HL-60/S4 treated with phorbol 12-myristate 13-acetate at 8.2 ng/mL for 4 days and 3 days (cell line): ENCODE data around the gene TAMALIN.
"Not testable (repeated sequence)": the region's sequence is repeated elsewhere in the genome, so short reads cannot be mapped to it uniquely, and the experiment has no call there.

Experiments used
- in situ Hi-C: fragments of 300-500 bp; cut with MboI; formaldehyde crosslinking; loops from 2 replicates; pipeline ENCODE4 v1.15.0; 2022; ENCODE audit warnings: low sequenced_read_pairs

The TAMALIN gene

DNA sequence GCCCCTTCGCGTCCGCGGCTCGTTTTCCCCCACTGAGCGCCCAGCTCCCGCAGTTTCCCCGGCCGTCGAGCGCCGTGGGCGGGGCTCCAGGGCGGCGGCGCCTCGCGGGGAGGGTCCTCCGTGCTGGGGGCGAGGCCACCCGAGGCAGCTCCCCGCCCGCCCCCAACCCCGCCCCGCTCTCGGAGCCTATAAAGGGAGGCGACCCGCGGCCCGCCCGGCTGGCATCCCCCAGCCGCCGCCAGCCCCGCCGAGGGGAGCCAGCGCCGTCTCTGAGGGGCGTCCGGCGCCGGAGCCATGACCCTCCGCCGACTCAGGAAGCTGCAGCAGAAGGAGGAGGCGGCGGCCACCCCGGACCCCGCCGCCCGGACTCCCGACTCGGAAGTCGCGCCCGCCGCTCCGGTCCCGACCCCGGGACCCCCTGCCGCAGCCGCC, at the start of gene TAMALIN:
TAMALIN (plus strand) TSS at position 221 of the 432 bp plus-strand sequence; CDS start at position 295, 74 bp downstream.
- in situ Hi-C loops = no loop called here

DNA sequence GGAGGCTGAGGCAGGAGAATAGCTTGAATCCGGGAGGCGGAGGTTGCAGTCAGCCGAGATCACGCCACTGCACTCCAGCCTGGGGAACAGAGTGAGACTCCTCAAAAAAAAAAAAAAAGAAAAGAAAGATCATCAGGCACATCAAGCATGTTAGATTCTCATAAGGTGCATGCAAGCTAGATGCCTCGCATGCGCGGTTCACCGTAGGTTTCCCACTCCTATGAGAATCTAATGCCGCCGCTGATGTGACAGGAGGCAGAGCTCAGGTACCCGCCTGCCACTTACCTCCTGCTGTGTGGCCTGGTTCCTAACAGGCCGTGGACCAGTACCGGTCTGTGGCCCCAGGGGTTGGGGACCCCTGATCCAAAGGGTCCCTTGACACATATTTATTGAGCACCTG, 48.2 kb upstream of the TAMALIN start:
- in situ Hi-C loops = no loop called here

DNA sequence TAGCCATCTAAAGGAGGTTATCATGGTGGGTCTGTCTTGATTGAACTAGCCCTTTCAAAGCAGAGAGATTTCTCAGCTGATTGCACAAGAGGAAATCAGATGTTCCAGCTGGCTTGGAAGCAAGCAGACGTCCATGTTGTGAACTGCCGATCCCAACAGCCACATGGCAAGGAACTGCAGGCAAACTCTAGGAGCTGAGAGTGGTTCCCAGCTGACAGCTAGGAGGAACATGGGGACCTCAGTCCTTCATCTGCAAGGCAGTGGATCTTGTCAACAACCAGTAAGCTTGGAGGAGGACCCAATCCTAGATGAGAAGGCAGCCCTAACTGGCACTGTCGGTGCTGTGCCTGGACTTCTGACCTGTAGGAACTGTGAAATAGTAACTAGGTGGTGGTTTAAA, 47.5 kb upstream of the TAMALIN start:
- in situ Hi-C loops = no loop called here

DNA sequence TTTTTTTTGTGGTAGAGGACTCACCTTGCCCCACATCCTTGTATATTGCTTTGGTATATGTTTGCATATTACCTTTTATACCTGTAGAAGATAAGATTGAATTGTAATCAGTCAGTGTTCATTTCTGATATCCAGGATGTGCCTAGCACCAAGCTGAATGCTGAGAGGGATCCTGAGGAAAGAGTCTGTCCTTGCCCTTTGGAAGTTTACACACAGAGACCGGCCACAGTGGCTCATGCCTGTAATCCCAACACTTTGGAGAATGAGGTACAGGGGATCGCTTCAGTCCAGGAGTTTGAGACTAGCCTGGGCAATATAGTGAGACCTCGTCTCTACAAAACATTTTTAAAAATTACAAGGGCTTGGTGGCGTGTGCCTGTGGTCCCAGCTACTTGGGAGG, 46.8 kb upstream of the TAMALIN start:
- in situ Hi-C loops = no loop called here

DNA sequence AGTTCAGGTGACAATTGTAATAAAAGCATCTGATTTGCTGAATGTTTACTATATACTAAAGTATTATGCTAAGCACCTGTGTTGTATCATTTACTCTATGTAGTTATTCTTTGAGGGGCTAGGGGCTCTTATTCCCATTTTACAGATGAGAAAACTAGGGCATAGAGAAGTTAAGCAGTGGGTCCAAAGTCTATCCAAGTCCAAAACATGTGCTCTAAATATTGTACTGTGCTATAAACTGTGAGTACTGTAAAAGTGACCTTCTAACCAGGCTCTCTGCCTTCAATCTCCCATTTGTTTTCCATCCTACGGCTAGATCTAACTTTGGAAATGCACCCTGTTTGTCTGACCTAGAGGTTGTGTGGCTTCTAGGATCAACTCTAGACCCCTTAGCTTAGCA, 46.3 kb upstream of the TAMALIN start:
- in situ Hi-C loops = no loop called here

DNA sequence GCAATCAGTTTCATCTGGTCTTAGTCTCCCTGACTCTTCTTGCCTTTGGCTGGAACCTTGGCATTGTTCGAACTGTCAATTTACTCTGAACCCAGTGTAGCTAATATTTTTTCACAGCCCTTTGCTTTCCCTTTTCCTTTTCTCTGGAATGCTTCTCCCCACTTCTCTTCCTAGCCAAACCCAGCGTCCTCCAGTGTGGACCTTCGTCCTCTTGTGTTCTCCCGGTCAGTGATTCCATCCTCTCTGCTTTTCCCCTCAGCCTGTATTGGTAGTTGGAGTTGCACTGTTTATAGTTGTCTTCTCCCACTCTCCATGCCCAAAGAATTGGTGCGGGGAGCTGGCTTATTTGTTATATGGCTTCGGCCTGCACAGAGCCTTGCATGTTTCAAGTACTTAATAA, 45.9 kb upstream of the TAMALIN start:
- in situ Hi-C loops = no loop called here

DNA sequence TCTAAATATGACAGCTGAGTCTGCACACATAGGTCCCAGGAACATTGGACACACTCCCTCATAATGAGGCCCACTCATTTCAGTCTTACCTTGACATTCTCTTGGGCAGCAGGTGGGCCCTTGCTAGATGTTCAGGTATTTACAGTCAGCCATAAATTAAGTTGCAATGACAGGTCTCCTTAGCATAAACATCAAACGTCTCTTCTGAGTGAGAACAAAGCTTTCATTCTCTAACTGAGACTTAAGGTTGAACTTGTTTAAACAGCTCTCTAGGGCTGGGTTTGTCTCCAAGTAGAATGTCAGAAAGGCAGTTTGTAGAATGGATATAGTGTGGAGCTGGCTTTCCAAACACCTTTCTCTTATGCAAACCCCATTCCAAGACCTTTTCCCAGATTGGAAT, 44.9 kb upstream of the TAMALIN start:
- in situ Hi-C loops = no loop called here

DNA sequence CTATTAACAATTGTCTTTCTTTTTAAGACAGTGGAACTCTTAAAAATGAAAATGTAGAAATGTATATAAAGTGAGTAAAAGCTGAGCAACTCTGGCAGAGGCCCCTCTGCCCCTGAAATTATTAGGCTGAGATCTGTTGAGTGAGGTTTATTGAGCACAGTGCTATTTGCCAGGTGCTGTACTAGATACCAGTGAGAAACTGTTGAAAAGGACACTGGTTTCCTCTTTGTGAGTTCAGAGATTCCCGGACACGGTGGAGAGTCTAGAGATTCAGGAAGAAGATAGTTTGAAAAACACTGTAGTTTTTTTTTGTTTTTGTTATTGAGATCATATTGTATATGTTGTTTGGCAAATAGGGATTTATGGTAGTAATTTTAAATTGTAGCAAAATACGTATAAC, 44.0 kb upstream of the TAMALIN start:
- in situ Hi-C loops = no loop called here

DNA sequence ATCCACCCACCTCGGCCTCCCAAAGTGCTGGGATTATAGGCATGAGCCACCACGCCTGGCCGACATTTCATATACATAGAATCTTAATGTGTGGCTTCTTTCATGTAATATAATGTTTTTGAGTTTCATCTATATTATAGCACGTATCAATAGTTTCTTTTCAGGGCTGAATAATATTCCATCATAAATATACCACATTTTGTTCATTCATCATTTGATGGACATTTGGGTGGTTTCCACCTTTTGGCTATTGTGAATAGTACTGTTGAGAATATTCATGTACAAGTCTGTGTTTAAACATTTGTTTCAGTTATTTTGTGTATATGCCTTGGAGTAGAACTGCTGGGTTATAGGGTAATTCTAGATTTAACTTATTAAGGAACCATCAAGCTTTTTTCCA, 43.3 kb upstream of the TAMALIN start:
- in situ Hi-C loops = no loop called here

DNA sequence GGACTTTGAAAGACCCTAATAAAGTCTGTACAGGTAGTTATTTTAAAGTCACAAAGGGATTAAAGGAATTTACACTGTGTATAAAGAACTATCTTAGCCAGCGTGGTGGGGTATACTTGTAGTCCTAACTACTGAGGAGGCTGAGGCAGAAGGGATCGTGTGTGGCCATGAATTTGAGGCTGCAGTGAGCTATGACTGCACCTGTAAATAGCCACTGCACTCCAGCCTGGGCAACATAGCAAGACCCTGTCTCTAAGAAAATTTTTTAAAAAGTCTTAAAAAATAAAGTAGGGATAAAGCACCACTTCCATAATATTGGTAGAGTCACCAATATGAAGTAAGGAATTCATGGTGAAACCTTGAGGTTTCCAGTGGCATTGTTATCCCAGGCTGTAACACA, 37.1 kb upstream of the TAMALIN start:
- in situ Hi-C loops = no loop called here

DNA sequence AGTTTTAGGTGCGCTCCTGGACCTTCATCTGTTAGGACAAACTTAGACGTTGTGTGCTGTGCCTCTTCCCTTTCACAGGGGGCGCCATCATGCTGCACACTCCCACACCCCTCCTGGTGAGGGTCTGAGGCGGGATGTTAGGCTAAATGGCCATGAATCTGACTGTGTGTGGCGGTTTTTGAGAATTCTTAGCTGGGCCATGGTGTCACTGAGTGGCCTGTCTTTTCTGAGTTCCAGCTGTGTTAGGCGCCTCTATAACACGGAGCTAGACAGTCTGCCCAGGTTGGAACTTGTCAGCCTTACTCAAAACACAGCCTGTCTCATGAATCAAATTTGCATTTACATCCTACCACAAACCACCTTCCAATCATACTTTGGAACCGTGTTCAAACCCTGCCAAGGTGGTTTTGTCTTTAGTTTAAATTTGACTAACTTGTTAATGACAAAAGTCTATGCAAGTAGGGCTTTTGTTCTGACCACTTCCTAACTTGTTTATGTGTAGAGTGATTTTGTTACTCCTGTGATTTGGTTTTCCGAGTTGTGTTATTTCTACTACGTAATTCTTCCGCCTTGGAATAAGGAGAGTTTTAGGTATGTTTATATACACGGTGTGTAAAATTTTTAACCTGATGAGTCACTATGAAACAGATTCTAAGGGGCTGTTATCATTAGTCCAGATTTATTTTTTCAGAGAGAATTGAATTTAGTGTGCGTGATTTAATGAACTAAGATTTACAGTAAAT, 35.7 kb upstream of the TAMALIN start:
- in situ Hi-C loops = no loop called here

DNA sequence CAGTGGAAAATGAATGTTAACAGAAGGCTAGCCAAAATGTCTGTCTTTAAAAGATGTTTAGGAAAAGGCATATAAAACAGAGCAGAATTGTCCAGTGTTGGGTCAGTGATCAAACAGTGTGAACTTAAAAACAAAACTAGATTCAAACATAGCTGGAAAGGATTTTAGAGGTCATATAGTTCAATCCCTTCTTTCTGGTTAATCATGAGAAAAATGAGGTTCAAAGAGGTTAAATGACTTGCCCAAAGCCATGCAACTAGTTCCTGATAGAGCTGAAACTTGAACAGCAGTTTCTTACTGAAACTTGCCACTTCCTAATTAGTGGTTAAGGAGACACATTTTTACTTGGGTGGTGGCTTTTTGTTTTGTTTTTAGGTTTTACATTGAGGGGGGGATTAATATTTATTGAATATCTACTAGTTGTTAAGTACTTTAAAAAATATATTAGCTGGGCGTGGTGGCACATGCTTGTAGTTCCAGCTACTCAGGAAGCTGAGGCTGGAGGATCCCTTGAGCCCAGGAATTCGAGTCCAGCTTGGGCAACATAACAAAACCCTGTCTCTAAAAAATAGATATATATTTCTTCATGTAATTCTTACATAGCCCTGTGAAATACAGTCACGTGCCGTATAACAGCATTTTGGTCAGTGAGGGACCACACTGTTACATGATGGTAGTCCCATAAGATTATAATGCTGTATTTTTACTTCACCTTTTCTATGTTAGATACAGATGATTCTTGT, 34.9 kb upstream of the TAMALIN start:
- in situ Hi-C loops = no loop called here

DNA sequence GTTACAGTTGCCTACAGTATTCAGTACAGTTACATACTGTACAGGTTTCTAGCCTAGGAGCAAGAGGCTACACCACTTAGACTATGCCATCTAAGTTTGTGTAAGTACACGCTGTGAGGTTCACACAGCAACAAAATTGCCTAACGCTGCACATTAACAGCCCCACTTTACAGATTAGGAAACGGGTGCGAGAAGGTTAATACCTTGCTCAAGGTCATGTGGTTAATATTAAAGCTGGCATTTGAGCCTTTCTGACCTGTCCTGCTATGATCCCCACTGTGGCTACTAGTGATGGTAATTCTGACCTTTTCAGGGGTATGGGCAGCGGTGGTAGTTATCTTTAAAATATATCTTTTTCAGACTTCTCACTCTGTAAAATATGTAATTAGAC, 34.3 kb upstream of the TAMALIN start:
- in situ Hi-C loops = no loop called here

DNA sequence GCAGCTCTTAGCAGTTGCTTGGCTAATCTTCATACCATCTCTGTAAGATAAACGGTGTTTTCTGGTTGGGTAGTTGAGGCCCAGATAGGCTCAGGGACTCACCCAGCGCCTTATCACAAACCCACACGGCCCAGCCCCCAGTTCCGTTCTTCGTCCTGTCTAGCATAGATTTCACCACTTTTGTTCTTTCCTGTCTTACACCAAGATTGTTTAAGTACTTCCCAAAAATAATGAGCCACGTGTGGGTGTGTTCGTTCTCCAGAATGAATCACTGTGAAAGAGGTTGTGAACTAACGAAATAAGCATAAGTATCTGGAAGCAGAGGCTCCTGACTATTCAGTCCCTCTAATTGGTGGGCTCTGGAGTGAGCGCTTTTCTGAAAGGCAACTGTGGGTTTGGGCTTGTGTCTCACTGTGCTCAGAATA, 33.9 kb upstream of the TAMALIN start:
- in situ Hi-C loops = no loop called here

DNA sequence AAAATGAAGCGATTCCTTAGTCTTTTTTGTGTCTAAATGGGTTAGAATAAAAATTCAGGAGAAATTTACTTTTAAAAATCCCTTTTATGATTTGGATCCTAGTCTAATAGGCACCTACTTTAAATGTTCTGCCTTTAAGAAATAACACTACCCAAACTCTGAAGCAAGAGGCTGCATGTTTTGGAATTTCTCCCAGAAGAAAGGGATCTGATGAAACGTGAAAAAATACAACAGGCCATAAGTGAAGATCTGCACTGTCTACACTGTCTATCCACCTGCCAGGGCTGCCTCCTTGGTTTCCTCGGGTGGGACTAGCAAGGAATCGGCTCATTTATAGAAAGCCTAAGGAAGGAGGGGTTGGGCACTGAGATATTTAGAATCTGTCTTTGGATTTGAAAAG, 33.2 kb upstream of the TAMALIN start:
- in situ Hi-C loops = no loop called here

DNA sequence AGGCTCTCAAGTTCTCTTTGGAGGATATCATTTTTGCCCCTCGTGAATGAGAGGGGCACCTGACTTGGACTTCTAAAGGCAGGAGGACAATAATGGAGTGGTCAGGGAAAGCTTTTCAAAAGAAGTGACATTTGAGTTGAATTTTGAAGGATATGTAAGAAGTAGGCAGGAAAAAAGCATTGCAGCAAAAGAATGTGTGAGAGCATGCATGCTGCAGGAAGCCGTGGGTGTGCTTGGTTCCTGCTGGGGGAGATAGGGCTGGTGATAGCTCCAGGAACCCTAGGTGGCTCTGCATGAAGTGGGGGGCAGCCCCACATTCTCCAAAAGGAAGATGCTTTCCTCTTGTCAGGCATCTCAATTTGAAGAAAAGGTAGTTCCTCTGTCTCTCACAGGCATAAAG, 32.1 kb upstream of the TAMALIN start:
- in situ Hi-C loops = no loop called here

DNA sequence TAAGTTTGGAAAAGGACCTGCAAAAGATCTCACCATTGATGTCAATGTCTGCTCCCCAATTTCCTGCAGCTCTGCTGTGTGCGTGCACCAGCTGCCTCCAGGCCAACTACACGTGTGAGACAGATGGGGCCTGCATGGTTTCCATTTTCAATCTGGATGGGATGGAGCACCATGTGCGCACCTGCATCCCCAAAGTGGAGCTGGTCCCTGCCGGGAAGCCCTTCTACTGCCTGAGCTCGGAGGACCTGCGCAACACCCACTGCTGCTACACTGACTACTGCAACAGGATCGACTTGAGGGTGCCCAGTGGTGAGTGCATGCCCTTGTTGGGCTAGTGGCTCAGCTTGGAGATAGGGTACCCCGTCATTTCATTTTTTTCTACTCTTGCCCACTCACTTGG, 31.6 kb upstream of the TAMALIN start:
- in situ Hi-C loops = no loop called here

DNA sequence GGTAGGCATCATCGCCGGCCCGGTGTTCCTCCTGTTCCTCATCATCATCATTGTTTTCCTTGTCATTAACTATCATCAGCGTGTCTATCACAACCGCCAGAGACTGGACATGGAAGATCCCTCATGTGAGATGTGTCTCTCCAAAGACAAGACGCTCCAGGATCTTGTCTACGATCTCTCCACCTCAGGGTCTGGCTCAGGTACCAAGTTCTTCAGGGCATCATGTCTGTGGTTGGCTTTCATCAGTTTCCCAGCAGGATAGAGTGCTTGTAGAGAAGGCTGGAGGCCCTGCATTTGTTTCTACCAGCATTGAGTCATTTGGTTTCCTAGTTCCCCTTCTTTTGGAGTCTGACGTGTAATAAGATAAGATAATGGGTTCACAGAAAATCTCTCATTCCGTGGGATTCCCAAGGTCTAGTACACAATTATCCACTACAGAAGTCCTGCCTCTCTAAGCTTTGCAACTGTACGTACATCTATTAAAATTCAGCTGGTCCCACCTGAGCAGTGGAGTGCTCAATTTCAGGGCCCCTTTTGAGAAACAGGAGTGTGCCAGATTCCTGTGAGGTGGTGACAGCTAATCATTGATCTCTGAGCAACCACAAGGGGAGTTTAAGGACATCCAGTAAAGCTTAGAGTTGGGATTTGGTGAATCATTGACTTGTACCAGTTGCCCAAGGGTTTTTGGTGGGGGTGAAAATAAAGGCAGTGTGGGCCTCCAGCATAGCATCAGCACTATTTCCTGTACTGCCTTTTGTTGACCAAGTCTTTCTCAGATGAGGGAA, 30.2 kb upstream of the TAMALIN start:
- in situ Hi-C loops = no loop called here

DNA sequence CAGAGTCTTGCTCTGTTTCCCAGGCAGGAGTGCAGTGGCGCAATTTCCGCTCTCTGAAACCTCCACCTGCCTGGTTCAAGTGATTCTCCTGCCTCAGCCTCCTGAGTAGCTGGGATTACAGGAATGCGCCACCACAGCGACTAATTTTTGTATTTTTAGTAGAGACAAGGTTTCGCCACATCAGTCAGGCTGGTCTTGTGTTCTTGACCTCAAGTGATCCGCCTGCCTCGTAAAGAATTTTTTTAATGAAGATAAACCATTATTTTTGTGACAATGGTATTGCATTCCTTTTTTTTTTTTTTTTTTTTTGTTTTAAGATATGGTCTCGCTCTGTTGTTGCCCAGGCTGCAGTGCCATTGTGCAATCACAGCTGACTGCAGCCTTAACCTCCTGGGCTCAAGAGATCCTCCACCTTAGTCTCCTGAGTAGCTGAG, 29.4 kb upstream of the TAMALIN start:
- in situ Hi-C loops = no loop called here

DNA sequence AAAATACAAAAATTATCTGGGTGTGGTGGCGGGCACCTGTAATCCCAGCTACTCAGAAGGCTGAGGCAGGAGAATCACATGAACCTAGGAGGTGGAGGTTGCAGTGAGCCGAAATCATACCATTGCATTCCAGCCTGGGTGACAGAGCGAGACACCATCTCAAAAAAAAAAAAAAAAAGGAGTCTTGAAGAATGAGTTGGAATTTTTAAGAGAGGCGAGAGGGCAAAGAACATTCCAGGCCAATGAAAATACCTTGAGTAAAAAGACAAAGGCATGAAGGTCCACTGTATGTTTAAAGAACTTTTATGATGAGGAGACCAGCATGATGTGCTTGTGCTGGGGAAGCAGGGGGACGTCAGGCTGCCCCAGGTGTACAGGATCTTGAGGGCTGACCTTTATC, 27.4 kb upstream of the TAMALIN start:
- in situ Hi-C loops = not testable (repeated sequence)

DNA sequence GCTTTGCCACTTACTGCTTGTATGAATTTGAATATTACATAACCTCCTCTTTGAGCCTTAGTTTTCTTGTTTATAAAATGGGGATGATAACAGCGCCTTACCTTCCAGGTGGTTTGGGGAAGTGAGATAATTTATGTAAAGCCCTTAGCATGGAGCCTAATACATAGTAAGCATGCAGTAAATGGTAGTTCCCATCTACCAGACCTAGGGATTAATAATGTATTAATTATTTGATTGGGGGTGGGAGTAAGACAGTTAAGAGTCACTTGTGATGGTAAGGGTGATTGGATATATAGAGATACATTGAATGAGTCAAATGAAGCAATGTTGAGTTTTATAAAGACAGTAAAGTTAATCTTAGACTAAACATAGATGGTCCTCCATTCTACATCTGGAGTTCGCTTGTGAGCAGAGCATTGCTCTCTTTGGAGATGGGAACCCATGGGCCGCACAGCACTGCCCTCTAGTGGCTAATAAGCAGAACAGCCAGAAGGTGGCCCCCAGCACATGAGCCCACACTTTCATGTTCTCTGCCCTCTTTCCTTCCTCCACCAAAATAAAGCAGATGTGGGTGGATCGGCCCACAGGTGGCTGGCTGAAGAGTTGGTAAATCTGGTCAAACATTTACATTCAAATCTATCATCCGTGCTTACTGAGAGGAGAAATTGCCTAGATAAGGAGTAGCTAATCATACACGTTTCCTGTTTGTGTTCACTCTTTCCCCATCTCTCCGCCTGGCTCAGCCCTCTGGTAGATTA, 26.5 kb upstream of the TAMALIN start:
- in situ Hi-C loops = no loop called here
